Measurements from ENCODE around the gene ADARB1. TPM values are rescaled to one million over a fixed set of nuclear protein-coding genes. Genes with fewer than 3 reads are reported as not detected.

ADARB1 gene
- total and polyA plus RNA-seq, 2 of the 8 experiments (the other 6 are each of a cell fraction or from before 2014, with no cell fraction given) = 4.7 to 14.9 TPM

DNA sequence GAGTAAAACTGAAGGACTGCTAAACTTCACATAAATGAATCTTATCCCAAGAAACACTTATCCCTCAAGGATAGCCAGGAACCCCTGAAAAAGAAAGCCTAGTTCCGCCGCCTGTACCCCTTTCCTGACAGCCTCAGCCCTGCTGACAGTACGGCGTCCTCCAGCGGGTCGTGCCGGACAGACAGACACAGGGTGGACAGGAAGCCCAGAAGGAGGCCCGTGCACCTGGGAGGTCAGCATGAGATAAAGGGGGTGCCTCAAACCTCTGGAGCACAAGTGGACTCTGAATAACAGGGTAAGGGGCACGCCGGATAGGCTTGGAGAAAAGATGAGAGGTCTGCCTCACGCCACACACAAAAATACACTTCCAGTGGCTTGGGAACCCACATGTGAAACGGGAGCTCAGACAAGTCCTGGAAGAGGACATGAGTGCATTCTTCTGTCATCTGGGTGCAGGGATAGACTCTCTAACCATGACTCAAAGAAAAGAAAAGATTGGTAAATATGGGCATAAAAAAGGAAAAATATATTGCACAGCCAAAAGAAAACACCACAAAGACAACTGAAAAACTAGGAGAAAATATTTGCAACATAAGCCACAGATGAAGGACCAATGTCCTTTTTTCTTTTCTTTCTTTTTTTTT, 17.3 kb upstream of the ADARB1 start:
- CTCF ChIA-PET (ENCODE audit: partially characterized antibody) = interaction anchor here (0.9 kb wide), 1 partner anchor 11 kb away, joined by 4 read pairs; no protein-coding TSS in a partner anchor
- no peak overlapping the region for H2BK20ac ChIP-seq (ENCODE audit: low read length)
- no peak overlapping the region for H4K91ac ChIP-seq (replicated peaks; ENCODE audit: insufficient read length, low read length)
- no peak overlapping the region for H3K4ac ChIP-seq (replicated peaks; ENCODE audit: insufficient read length, low read depth, low read length)
- H2BK5ac ChIP-seq (ENCODE audit: low read depth, low read length) = no peak overlapping the region
- POLR2A ChIA-PET (ENCODE audit: partially characterized antibody) = no interaction called here
- no peaks in the 10 kb centered on the region for H3K4me1 ChIP-seq (replicated peaks in 1 of 4; ENCODE audit: control insufficient read depth in 3 of 4, insufficient read depth in 4 of 4, low read length in 3 of 4)
- H2BK12ac ChIP-seq (ENCODE audit: low read depth, low read length) = no peak overlapping the region
- H2BK15ac ChIP-seq (ENCODE audit: low read length) = no peak overlapping the region
- DNase-seq (ENCODE audit: low read depth in 1 of 2, low spot score in 2 of 2) = no peak
- H3K36me3 ChIP-seq (ENCODE audit: control insufficient read depth in 2 of 4, insufficient read depth in 4 of 4, low read length in 3 of 4) = no peaks in the 10 kb centered on the region
- H3K79me2 ChIP-seq (ENCODE audit: control insufficient read depth in 1 of 2, insufficient read depth in 2 of 2, low read length in 2 of 2) = no peaks in the 10 kb centered on the region
- no peak overlapping the region for H3K23ac ChIP-seq (ENCODE audit: insufficient read length)
- FAIRE-seq = no peak
- H3K23me2 ChIP-seq (ENCODE audit: low read depth, low read length) = no peaks in the 10 kb centered on the region
- no peak overlapping the region for H3K56ac ChIP-seq (replicated peaks; ENCODE audit: insufficient read length, low read depth, low read length)
- no peaks in the 10 kb centered on the region for H4K20me1 ChIP-seq (replicated peaks in 1 of 2; ENCODE audit: control insufficient read depth in 1 of 2, insufficient read depth in 2 of 2, low read length in 2 of 2)
- no peak overlapping the region for H3K9ac ChIP-seq (replicated peaks in 1 of 4; ENCODE audit: extremely low read depth in 1 of 4, low read depth in 3 of 4, low read length in 3 of 4)
- TF ChIP-seq ASH2L (IDR thresholded peaks at IDR 0.05; ENCODE audit: low read length) (no peak), SUZ12 (IDR thresholded peaks at IDR 0.05; ENCODE audit: low read length) (no peak), PHF8 (conservative IDR thresholded peaks at IDR 0.05; ENCODE audit: low read depth, low read length) (no peak), KDM1A (IDR thresholded peaks at IDR 0.05; ENCODE audit: borderline replicate concordance, low read length) (no peak), NRF1 (IDR thresholded peaks at IDR 0.05; ENCODE audit: low read depth, low read length) (no peak), BRCA1 (IDR thresholded peaks at IDR 0.05; ENCODE audit: low read depth, low read length) (no peak)
- peaks cover 0 to 3% (median 2%) of the 10 kb centered on the region in 4 experiments; a peak in 2 of 7 replicates for H3K27me3 ChIP-seq (replicated peaks in 1 of 4; ENCODE audit: control insufficient read depth in 3 of 4, extremely low read depth in 1 of 4, insufficient read depth in 3 of 4, low read length in 3 of 4)
- H3K18ac ChIP-seq (ENCODE audit: extremely low read depth, low read length) = no peak overlapping the region
- no peaks in the 10 kb centered on the region for H3K79me1 ChIP-seq (ENCODE audit: low read depth, low read length)
- H3K14ac ChIP-seq (ENCODE audit: insufficient read length) = no peak overlapping the region
- WGBS, 2 experiments (ENCODE audit: extremely low coverage in 1 of 2, insufficient coverage in 1 of 2, insufficient read length in 1 of 2, insufficient replicate concordance in 2 of 2, low coverage in 1 of 2, low lambda C conversion rate in 2 of 2, missing lambda C conversion rate in 1 of 2) = 95% methylated on average over 12 of the region's 12 CpGs; no CpG with 5 or more reads in 1 of the 2 experiments
- no peak overlapping the region for H4K8ac ChIP-seq (ENCODE audit: extremely low read depth, insufficient read depth, low read length)
- H2AFZ ChIP-seq (ENCODE audit: low read length) = no peak overlapping the region
- H3K27ac ChIP-seq (ENCODE audit: low read depth, low read length) = no peak overlapping the region
- H3K4me2 ChIP-seq (ENCODE audit: insufficient read depth in 1 of 2, low read depth in 2 of 2, low read length in 2 of 2) = no peak overlapping the region
- H3K4me3 ChIP-seq (ENCODE audit: extremely low read depth in 1 of 4, insufficient read depth in 2 of 4, low read depth in 3 of 4, low read length in 4 of 4) = no peak overlapping the region
- no peaks in the 10 kb centered on the region for H3K9me3 ChIP-seq (ENCODE audit: insufficient read depth in 2 of 2, low read depth in 1 of 2, low read length in 1 of 2)
- no peak overlapping the region for H2AK5ac ChIP-seq (ENCODE audit: low read depth, low read length)
- H2BK120ac ChIP-seq (replicated peaks; ENCODE audit: low read depth, low read length) = no peak overlapping the region
- H4K5ac ChIP-seq (ENCODE audit: insufficient read length, low read depth, low read length) = no peak overlapping the region

Measured in H1 (cell line).